Ovary (tissue), 9 donors: Measurements from ENCODE around the gene ATP2B3. TPM values are rescaled to one million over a fixed set of nuclear protein-coding genes. Genes with fewer than 3 reads are reported as not detected.

ENCODE experiments used
- DNase-seq, 5 donors: peaks; one replicate each; pipeline ENCODE4 v3.0.0-alpha.2; 2019 to 2020
- H3K27ac ChIP-seq, 2 donors: fragments of 200-600 bp; one replicate each; pipeline versions ENCODE4 v1.5.1 to v1.8.0; 2019 to 2022
- H3K27me3 ChIP-seq: fragments of 200-600 bp; one replicate; pipeline ENCODE4 v1.8.0; 2022
- H3K36me3 ChIP-seq: fragments of 200-600 bp; sonication (generic); one replicate; pipeline ENCODE4 v1.5.1; 2019
- H3K4me1 ChIP-seq: one replicate; pipeline ENCODE4 v1.8.1; 2013; ENCODE audit warnings: mild to moderate bottlenecking, moderate library complexity; ENCODE audit not compliant: insufficient read depth
- H3K4me3 ChIP-seq: fragments of 200-600 bp; sonication (generic); one replicate; pipeline ENCODE4 v1.5.1; 2017
- H3K9me3 ChIP-seq, 2 donors: fragments of 200-600 bp in 1 of 2; sonication (generic) in 1 of 2; one replicate each; pipeline versions ENCODE4 v1.5.1 to v1.8.1; 2013 to 2019; ENCODE audit warnings: mild to moderate bottlenecking in 1 of 2, moderate library complexity in 1 of 2
- CTCF ChIP-seq, 3 donors: fragments of 450-650 bp in 2 of 3; fragments of 200-600 bp in 1 of 3; IDR thresholded peaks; one replicate each; pipeline versions ENCODE4 v1.5.1 to v1.8.0; 2016 to 2022; ENCODE audit warnings: antibody characterized with exemption in 3 of 3, mild to moderate bottlenecking in 1 of 3
- EP300 ChIP-seq: sonication (generic); formaldehyde crosslinking; IDR thresholded peaks from one replicate; pipeline ENCODE4 v1.6.1; 2017; ENCODE audit warnings: antibody characterized with exemption
- POLR2A ChIP-seq: fragments of 450-650 bp; IDR thresholded peaks from one replicate; pipeline ENCODE4 v1.6.1; 2017; ENCODE audit warnings: antibody characterized with exemption, mild to moderate bottlenecking, moderate library complexity
- WGBS, 3 donors: extraction: QIAGEN DNeasy Blood & Tissue Kit in 1 of 3; methylation state at CpG; one replicate each; pipeline versions ENCODE4 v1.1.5 to v1.1.7; 2013 to 2017; 5-methylcytosine and 5-hydroxymethylcytosine counted together
- intact Hi-C, 4 donors: fragments of 100-400 bp; cut with DNase I; formaldehyde crosslinking; loops; one replicate each; pipeline versions ENCODE4 v1.11.0 to v1.15.1; 2022 to 2023
- polyA plus RNA-seq, 2 donors: library from polyadenylated mRNA; stranded (reverse); fragments of 200-250 nt in 1 of 2; fragments of 350-450 nt in 1 of 2; fragmentation: Illumina TruSeq in 1 of 2; extraction: RNeasy Lipid Tissue Mini Kit (QIAGEN cat#74804) in 1 of 2; gene quantifications; one replicate each; pipeline ENCODE4 v1.2.3, GENCODE V29; 2013 to 2014
- total RNA-seq, 7 donors: library from RNA; depleted of rRNA in 2 of 7; stranded (reverse); fragments of >200 nt in 2 of 7; fragmentation: NEBNext Ultra II Directional in 3 of 7; extraction: Animal tissue kit (Norgen Biotek cat#: 25700) in 3 of 7; gene quantifications; one replicate each; pipeline versions ENCODE4 v1.1.0 to v1.2.4, GENCODE V29; 2016 to 2023
- donor health status: DM: no; HTN: no; CAD: no; lungs with moderate emphysema.
- donor health status: DM: no; HTN: no; CAD: no.
- donor health status: Bipolar disorder and iron deficiency.
- donor health status: DM: yes; HTN: yes; CAD: no.
- donor health status: DM: no; HTN: no; CAD: no.
- donor health status: DM: yes; HTN: yes; CAD: no.

Gene ATP2B3
- total and polyA plus RNA-seq, 9 donors: 0.01 to 1.6 (median 0.25) TPM; not detected in 5

DNA sequence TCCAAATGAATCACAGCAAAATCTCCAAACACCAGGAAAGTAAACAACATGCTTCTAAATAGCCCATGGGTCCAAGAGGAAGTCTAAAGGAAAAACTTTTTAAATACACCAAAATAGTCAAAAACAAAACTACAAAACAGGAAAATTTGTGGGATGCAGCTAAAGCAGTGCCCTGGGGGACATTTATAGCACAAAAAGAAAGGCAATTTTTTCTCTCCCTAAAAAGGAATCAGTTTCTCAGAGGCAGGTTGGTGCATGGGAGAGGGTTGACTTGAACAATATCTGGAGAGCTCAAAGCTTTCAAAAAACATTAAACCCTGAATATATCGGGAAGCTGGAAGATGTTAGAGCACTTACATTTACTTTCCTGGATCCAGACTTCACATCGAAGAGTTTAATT, 113.9 kb downstream of the ATP2B3 start:
- Histone ChIP-seq H3K27ac (no peak overlapping the region), H3K36me3 (no peaks in the 10 kb centered on the region), H3K4me1 (peaks cover 7% of the 10 kb centered on the region), H3K4me3 (no peak overlapping the region), H3K9me3 (no peaks in the 10 kb centered on the region), H3K27me3 (no peaks in the 10 kb centered on the region)
- no peak for DNase-seq
- WGBS, 3 donors: 85 to 89% (median 87%) methylated on average over 2 of the region's 2 CpGs
- intact Hi-C loops: no loop called here
- TF ChIP-seq CTCF (IDR thresholded peaks at IDR 0.05) (no peak), POLR2A (no peak), EP300 (no peak)

- Histone ChIP-seq H3K27ac (no peak overlapping the region), H3K4me1 (peaks cover 7% of the 10 kb centered on the region), H3K4me3 (no peak overlapping the region), H3K36me3 (no peaks in the 10 kb centered on the region), H3K27me3 (no peaks in the 10 kb centered on the region), H3K9me3 (no peaks in the 10 kb centered on the region)
- peak in 2 of 5 donors; percentile 2 to 10 for DNase-seq
- intact Hi-C loops: no loop called here
- TF ChIP-seq POLR2A (no peak), EP300 (no peak), CTCF (IDR thresholded peaks at IDR 0.05) (no peak)
- WGBS, 3 donors: 87 to 90% (median 88%) methylated on average over 19 of the region's 19 CpGs
Observed at GRCh38 chrX:153631907-153632594, 114.6 kb downstream of the ATP2B3 start.

Other genes starting within 250 kb of the ATP2B3 start
- gene PNMA6F, start 195.9 kb upstream of the ATP2B3 start, total RNA-seq: not detected
- under 1 TPM in 1 of 2 donors, not detected in 1; 0.04 TPM for gene PNMA6F, start 195.9 kb upstream of the ATP2B3 start, polyA plus RNA-seq
- 10 to 100 TPM; 27.5 to 75.9 (median 50.1) TPM for gene ZNF275, start 183.5 kb upstream of the ATP2B3 start, total RNA-seq
- 10 to 100 TPM; 42.7 to 49.6 TPM for gene ZNF275, start 183.5 kb upstream of the ATP2B3 start, polyA plus RNA-seq
- 1 to 10 TPM in 5 of 7 donors, under 1 TPM in 2; 0.24 to 3.5 (median 2.5) TPM for gene PNMA6E, start 116.3 kb upstream of the ATP2B3 start, total RNA-seq
- gene PNMA6E, start 116.3 kb upstream of the ATP2B3 start, polyA plus RNA-seq: 1 to 10 TPM in 1 of 2 donors, under 1 TPM in 1; 0.10 to 3.5 TPM
- gene ZFP92, start 106.2 kb upstream of the ATP2B3 start, total RNA-seq: 1 to 10 TPM; 3.6 to 9.4 (median 4.0) TPM
- 1 to 10 TPM; 2.7 to 3.9 TPM for gene ZFP92, start 106.2 kb upstream of the ATP2B3 start, polyA plus RNA-seq
- gene TREX2, start 71.6 kb upstream of the ATP2B3 start, total RNA-seq: 1 to 10 TPM in 3 of 7 donors, under 1 TPM in 3, not detected in 1; 0.35 to 2.3 (median 1.0) TPM
- under 1 TPM in 1 of 2 donors, not detected in 1; 0.76 TPM for gene TREX2, start 71.6 kb upstream of the ATP2B3 start, polyA plus RNA-seq
- 10 to 100 TPM in 6 of 7 donors, 1 to 10 TPM in 1; 9.3 to 28.7 (median 18.7) TPM for gene HAUS7, start 47.1 kb upstream of the ATP2B3 start, total RNA-seq
- 10 to 100 TPM; 11.3 to 22.7 TPM for gene HAUS7, start 47.1 kb upstream of the ATP2B3 start, polyA plus RNA-seq
- 10 to 100 TPM; 10.0 to 72.3 (median 31.2) TPM for gene BGN, start 22.7 kb upstream of the ATP2B3 start, total RNA-seq
- 10 to 100 TPM; 81.6 to 81.7 TPM for gene BGN, start 22.7 kb upstream of the ATP2B3 start, polyA plus RNA-seq
- 10 to 100 TPM; 15.5 to 20.0 (median 19.3) TPM for gene CCNQ, start 81.5 kb downstream of the ATP2B3 start, total RNA-seq
- 10 to 100 TPM; 16.8 to 23.8 TPM for gene CCNQ, start 81.5 kb downstream of the ATP2B3 start, polyA plus RNA-seq
- gene DUSP9, start 129.6 kb downstream of the ATP2B3 start, total RNA-seq: 1 to 10 TPM in 3 of 7 donors, under 1 TPM in 4; 0.12 to 3.7 (median 0.74) TPM
- gene DUSP9, start 129.6 kb downstream of the ATP2B3 start, polyA plus RNA-seq: under 1 TPM in 1 of 2 donors, not detected in 1; 0.28 TPM
- gene PNCK, start 156.2 kb downstream of the ATP2B3 start, total RNA-seq: 1 to 10 TPM in 4 of 7 donors, under 1 TPM in 2, not detected in 1; 0.51 to 5.9 (median 1.6) TPM
- gene PNCK, start 156.2 kb downstream of the ATP2B3 start, polyA plus RNA-seq: 1 to 10 TPM in 1 of 2 donors, under 1 TPM in 1; 0.87 to 1.1 TPM
- gene SLC6A8, start 170.3 kb downstream of the ATP2B3 start, total RNA-seq: 10 to 100 TPM in 5 of 7 donors, 1 to 10 TPM in 2; 6.3 to 23.5 (median 16.3) TPM
- gene SLC6A8, start 170.3 kb downstream of the ATP2B3 start, polyA plus RNA-seq: 10 to 100 TPM in 1 of 2 donors, 1 to 10 TPM in 1; 7.5 to 10.0 TPM
- gene BCAP31, start 206.7 kb downstream of the ATP2B3 start, total RNA-seq: 100 to 1,000 TPM in 5 of 7 donors, 10 to 100 TPM in 2; 53.7 to 146 (median 126) TPM
- 100 to 1,000 TPM; 151 to 195 TPM for gene BCAP31, start 206.7 kb downstream of the ATP2B3 start, polyA plus RNA-seq
- 10 to 100 TPM in 1 of 7 donors, 1 to 10 TPM in 6; 6.1 to 11.1 (median 9.1) TPM for gene ABCD1, start 207.2 kb downstream of the ATP2B3 start, total RNA-seq
- 1 to 10 TPM; 1.4 to 5.1 TPM for gene ABCD1, start 207.2 kb downstream of the ATP2B3 start, polyA plus RNA-seq
- 1 to 10 TPM in 3 of 7 donors, under 1 TPM in 4; 0.46 to 5.0 (median 0.95) TPM for gene PLXNB3, start 246.6 kb downstream of the ATP2B3 start, total RNA-seq
- 1 to 10 TPM in 1 of 2 donors, under 1 TPM in 1; 0.79 to 3.6 TPM for gene PLXNB3, start 246.6 kb downstream of the ATP2B3 start, polyA plus RNA-seq